Ishikawa (cell line): Measurements from ENCODE around the gene ZFP91.

Experiments used
- CEBPB ChIP-seq: IDR thresholded peaks from 2 replicates; pipeline ENCODE4 v1.6.1; 2012
- CREB1 ChIP-seq: IDR thresholded peaks from 2 replicates; pipeline ENCODE4 v1.6.1; 2012; ENCODE audit warnings: low read depth
- EGR1 ChIP-seq: IDR thresholded peaks from 2 replicates; pipeline ENCODE4 v1.6.1; 2012
- EP300 ChIP-seq: IDR thresholded peaks from 2 replicates; pipeline ENCODE4 v1.6.1; 2012; ENCODE audit warnings: borderline replicate concordance
- FOXM1 ChIP-seq: IDR thresholded peaks from 2 replicates; pipeline ENCODE4 v1.6.1; 2012; ENCODE audit warnings: low read depth, borderline replicate concordance
- MAX ChIP-seq: IDR thresholded peaks from 2 replicates; pipeline ENCODE4 v1.6.1; 2012
- NFIC ChIP-seq: IDR thresholded peaks from 2 replicates; pipeline ENCODE4 v1.6.1; 2012
- RAD21 ChIP-seq: IDR thresholded peaks from 2 replicates; pipeline ENCODE4 v1.6.1; 2012; ENCODE audit warnings: low read depth
- REST ChIP-seq: IDR thresholded peaks from 2 replicates; pipeline ENCODE4 v1.6.1; 2012; ENCODE audit warnings: low read depth, mild to moderate bottlenecking
- TAF1 ChIP-seq: IDR thresholded peaks from 2 replicates; pipeline ENCODE4 v1.6.1; 2012; ENCODE audit warnings: low read depth, mild to moderate bottlenecking
- TCF12 ChIP-seq: IDR thresholded peaks from 2 replicates; pipeline ENCODE4 v1.6.1; 2012; ENCODE audit warnings: low read depth
- TEAD4 ChIP-seq: IDR thresholded peaks from 2 replicates; pipeline ENCODE4 v1.6.1; 2012
- USF1 ChIP-seq: IDR thresholded peaks from 2 replicates; pipeline ENCODE4 v1.6.1; 2012
- YY1 ChIP-seq: IDR thresholded peaks from 2 replicates; pipeline ENCODE4 v1.6.1; 2012; ENCODE audit warnings: low read depth
- ZBTB7A ChIP-seq: IDR thresholded peaks from 2 replicates; pipeline ENCODE4 v1.6.1; 2012; ENCODE audit warnings: low read depth

ZFP91 gene

GRCh38 chr11:58567889-58568512 is 10.9 kb upstream of the ZFP91 start:
- no peak for TF ChIP-seq EP300
- no peak for TF ChIP-seq TCF12
- TF ChIP-seq TAF1: no peak
- TF ChIP-seq RAD21: peak; percentile 35; the same call in 1 of the 2 replicates
- TF ChIP-seq REST: no peak
- TF ChIP-seq USF1: no peak
- no peak for TF ChIP-seq CREB1
- no peak for TF ChIP-seq NFIC

- TF ChIP-seq CEBPB: no peak
These were observed 5.3 kb upstream of the ZFP91 start for GRCh38 chr11:58573451-58574104.

- TF ChIP-seq FOXM1 (no peak), REST (no peak), EGR1 (no peak), TCF12 (no peak), YY1 (no peak), EP300 (no peak), TEAD4 (no peak), USF1 (no peak), MAX (no peak), TAF1 (no peak), CEBPB (no peak), ZBTB7A (no peak), NFIC (no peak)
These were observed 4.0 kb upstream of the ZFP91 start for GRCh38 chr11:58574881-58575280.

- TF ChIP-seq NFIC: no peak
- no peak for TF ChIP-seq MAX
- TF ChIP-seq FOXM1: no peak
- no peak for TF ChIP-seq USF1
- TF ChIP-seq CEBPB: no peak
- no peak for TF ChIP-seq RAD21
- no peak for TF ChIP-seq TAF1
- no peak for TF ChIP-seq EGR1
- no peak for TF ChIP-seq TCF12
- no peak for TF ChIP-seq REST
These were observed 3.4 kb upstream of the ZFP91 start, which contains the start of gene LPXN for GRCh38 chr11:58575377-58576020. TSS of gene LPXN (minus strand) at chr11:58575856. CDS start at chr11:58575772, 84 bp downstream.
